Fibroblast of mammary gland (primary cell): ENCODE measurements around the gene KBTBD7.
A peak's percentile ranks its signal among the peaks of the same experiment; 100 is the strongest.

ENCODE experiments used
- DNase-seq: peaks from one replicate; pipeline ENCODE4 v3.0.0-alpha.2; 2010; ENCODE audit warnings: low read depth
- H3K4me3 ChIP-seq: 2 replicates; pipeline ENCODE4 v1.5.1; 2011; ENCODE audit warnings: low read depth, mild to moderate bottlenecking, low read length, moderate library complexity; ENCODE audit not compliant: control insufficient read depth
- TF ChIP-seq, protein P1 (sequence below): conservative IDR thresholded peaks from 2 replicates; pipeline ENCODE4 v1.5.1; 2011; ENCODE audit warnings: low read depth, low read length, inconsistent platforms; ENCODE audit not compliant: control insufficient read depth, insufficient read depth

Gene KBTBD7

GRCh38 chr13:41145136-41145908 is 49.0 kb downstream of the KBTBD7 start:
- TF ChIP-seq, protein P1, sequence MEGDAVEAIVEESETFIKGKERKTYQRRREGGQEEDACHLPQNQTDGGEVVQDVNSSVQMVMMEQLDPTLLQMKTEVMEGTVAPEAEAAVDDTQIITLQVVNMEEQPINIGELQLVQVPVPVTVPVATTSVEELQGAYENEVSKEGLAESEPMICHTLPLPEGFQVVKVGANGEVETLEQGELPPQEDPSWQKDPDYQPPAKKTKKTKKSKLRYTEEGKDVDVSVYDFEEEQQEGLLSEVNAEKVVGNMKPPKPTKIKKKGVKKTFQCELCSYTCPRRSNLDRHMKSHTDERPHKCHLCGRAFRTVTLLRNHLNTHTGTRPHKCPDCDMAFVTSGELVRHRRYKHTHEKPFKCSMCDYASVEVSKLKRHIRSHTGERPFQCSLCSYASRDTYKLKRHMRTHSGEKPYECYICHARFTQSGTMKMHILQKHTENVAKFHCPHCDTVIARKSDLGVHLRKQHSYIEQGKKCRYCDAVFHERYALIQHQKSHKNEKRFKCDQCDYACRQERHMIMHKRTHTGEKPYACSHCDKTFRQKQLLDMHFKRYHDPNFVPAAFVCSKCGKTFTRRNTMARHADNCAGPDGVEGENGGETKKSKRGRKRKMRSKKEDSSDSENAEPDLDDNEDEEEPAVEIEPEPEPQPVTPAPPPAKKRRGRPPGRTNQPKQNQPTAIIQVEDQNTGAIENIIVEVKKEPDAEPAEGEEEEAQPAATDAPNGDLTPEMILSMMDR = no peak
- no peak overlapping the region for H3K4me3 ChIP-seq
- DNase-seq = peak; percentile 18

GRCh38 chr13:41144576-41144975 is 49.8 kb downstream of the KBTBD7 start:
- DNase-seq = no peak
- TF ChIP-seq, protein P1 = no peak
- H3K4me3 ChIP-seq = no peak overlapping the region
